A673 (cell line): ENCODE results near the gene CAPN5.

ENCODE experiments used
- CTCF ChIP-seq: fragments of 300-800, 200-600 bp; sonication (generic); conservative IDR thresholded peaks from 2 replicates; pipeline ENCODE4 v1.5.1; 2017; ENCODE audit warnings: low read depth, mild to moderate bottlenecking, antibody characterized with exemption, low read length, moderate library complexity, mixed read lengths
- EZH2 ChIP-seq: fragments of 200-600 bp; sonication (generic); IDR thresholded peaks from 2 replicates; pipeline ENCODE4 v1.6.1; 2017; ENCODE audit warnings: borderline replicate concordance, low read depth, mild to moderate bottlenecking, mixed read lengths, antibody characterized with exemption, low read length; ENCODE audit not compliant: poor library complexity, severe bottlenecking

DNA sequence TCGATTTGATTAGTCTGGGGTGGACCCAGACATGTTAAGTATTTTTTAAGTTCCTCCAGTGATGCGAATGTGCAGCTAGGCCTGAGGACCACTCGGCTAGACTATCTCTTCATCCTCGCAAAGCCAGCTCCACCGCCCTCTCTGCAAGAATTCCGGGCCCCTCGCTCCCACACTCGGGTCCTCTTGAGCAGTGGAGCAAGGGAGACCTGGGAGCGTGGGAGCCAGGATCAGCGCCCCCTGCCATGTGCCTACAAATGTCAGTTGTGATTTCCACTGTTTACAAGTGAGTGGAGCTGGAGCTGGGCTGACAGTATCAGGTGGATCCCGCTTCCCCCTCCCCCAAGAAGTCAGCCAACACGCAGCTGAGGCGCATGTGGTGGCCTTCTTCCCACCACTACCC, 25.9 kb upstream of the CAPN5 start:
- no peak for TF ChIP-seq CTCF
- no peak for TF ChIP-seq EZH2
